ENCODE data around the gene PPP1CC.
"Not testable (repeated sequence)": the region's sequence is repeated elsewhere in the genome, so short reads cannot be mapped to it uniquely, and the experiment has no call there.

The PPP1CC gene

GRCh38 chr12:110750784-110751461, 8.2 kb upstream of the PPP1CC start:
- no peak for DNase-seq

- DNase-seq = no peak
These were observed 3.9 kb upstream of the PPP1CC start for GRCh38 chr12:110746550-110746949.

- DNase-seq = no peak
These were observed 3.0 kb upstream of the PPP1CC start for GRCh38 chr12:110745542-110746284.

GRCh38 chr12:110744601-110745264, 2.0 kb upstream of the PPP1CC start:
- no peak for DNase-seq

- DNase-seq = no peak
These were observed 1.5 kb upstream of the PPP1CC start for GRCh38 chr12:110744151-110744571.

GRCh38 chr12:110743571-110744093, 941 bp upstream of the PPP1CC start:
- DNase-seq = no peak

- peak; percentile 62 for DNase-seq
These were observed 484 bp downstream of the PPP1CC start for GRCh38 chr12:110742096-110742717.

- peak; percentile 29 for DNase-seq
These were observed 1.2 kb downstream of the PPP1CC start for GRCh38 chr12:110741341-110742095.

- no peak for DNase-seq
These were observed 2.8 kb downstream of the PPP1CC start for GRCh38 chr12:110739894-110740293.

GRCh38 chr12:110739488-110739887, 3.2 kb downstream of the PPP1CC start:
- DNase-seq = no peak

- no peak for DNase-seq
These were observed 5.2 kb downstream of the PPP1CC start for GRCh38 chr12:110737532-110737931.

- not testable (repeated sequence) for DNase-seq
These were observed 5.7 kb downstream of the PPP1CC start for GRCh38 chr12:110737016-110737415.

GRCh38 chr12:110733900-110734299, 8.8 kb downstream of the PPP1CC start:
- DNase-seq = no peak

GRCh38 chr12:110733089-110733715, 9.5 kb downstream of the PPP1CC start:
- no peak for DNase-seq

- DNase-seq = no peak
These were observed 10.1 kb downstream of the PPP1CC start for GRCh38 chr12:110732572-110732971.

- no peak for DNase-seq
These were observed 11.2 kb downstream of the PPP1CC start for GRCh38 chr12:110731479-110731878.

- DNase-seq = no peak
These were observed 14.1 kb downstream of the PPP1CC start for GRCh38 chr12:110728628-110729027.

- DNase-seq = no peak
These were observed 15.9 kb downstream of the PPP1CC start for GRCh38 chr12:110726708-110727369.

GRCh38 chr12:110726028-110726427, 16.7 kb downstream of the PPP1CC start:
- DNase-seq = no peak

GRCh38 chr12:110725267-110725666, 17.4 kb downstream of the PPP1CC start:
- DNase-seq = no peak

- not testable (repeated sequence) for DNase-seq
These were observed 19.8 kb downstream of the PPP1CC start for GRCh38 chr12:110722892-110723291.
